ENCODE results near the gene BET1.

BET1 gene

DNA sequence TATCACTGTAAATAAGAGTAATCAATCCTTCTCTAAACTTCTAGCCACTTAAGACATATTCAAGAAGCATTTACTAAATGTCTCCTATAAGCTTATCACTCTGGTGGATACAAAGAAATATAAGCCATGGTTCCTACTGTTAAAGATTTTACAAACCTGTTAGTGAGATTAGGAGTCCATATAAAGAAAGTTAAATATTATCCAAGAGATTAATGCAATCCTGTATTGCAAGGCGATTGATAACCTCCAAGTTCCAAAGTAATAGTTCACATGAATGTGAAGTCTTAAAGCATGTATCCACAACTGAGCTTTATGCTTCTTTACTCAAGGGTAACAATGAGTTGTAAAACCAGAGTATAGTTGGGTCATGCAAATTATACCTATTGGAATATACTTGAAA is 12.6 kb upstream of the BET1 start:
- DNase-seq = no peak

DNA sequence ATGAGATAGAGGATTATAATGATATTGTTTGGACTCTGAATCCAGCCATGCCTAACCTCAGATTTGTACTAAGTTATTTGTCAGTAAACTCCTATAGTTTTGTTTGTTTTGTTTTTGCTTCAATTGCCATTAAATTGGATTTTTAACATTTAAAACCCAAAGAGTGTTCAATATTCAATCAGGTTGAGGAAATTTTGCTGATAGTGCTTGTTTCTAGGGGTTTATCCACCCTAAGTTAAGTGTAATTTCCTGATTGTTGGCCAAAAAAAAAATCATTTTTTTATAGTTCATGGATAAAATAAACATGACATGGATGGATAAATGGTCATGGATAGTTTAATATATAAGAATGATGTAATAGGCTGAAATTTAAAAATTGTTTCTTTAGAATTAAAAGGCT is 11.4 kb upstream of the BET1 start:
- no peak for DNase-seq

DNA sequence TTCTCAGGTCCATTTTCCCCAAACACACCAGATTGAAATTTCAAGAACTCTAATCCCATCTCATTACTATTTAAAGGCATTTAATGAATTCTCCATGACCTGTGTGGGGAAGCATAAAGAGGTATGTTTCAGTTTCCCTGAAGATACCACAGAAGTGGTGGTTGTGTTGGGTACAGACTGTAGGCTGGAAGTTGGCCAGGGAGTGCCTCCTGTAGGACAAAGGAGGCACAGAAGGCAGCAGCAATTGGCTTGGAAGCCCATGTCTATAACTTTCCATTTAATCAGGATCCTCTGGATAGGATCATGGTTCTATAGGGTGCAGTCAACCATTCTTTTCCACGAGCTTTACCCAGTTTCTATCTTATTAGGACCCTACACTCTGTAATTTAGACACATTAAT is 8.6 kb upstream of the BET1 start:
- DNase-seq = no peak

DNA sequence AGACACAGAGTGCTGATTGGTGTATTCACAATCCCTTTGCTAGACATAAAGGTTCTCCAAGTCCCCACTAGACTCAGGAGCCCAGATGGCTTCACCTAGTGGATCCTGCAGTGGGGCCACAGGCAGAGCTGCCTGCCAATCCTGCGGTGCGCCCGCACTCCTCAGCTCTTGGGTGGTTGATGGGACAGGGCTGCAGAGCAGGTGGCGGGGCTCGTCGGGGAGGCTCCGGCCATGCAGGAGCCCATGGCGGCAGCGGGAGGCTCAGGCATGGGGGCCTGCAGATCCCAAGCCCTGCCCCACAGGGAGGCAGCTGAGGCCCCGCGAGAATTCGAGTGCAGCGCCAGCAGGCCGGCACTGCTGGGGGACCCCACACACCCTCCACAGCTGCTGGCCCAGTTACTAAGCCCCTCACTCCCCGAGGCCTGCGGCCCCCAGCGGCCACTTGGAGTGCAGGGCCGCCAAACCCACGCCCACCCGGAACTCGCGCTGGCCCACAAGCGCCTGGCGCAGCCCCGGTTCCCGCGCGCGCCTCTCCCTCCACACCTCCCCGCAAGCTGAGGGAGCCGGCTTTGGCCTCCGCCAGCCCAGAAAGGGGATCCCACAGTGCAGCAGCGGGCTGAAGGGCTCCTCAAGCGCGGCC is 7.7 kb upstream of the BET1 start:
- no peak for DNase-seq

DNA sequence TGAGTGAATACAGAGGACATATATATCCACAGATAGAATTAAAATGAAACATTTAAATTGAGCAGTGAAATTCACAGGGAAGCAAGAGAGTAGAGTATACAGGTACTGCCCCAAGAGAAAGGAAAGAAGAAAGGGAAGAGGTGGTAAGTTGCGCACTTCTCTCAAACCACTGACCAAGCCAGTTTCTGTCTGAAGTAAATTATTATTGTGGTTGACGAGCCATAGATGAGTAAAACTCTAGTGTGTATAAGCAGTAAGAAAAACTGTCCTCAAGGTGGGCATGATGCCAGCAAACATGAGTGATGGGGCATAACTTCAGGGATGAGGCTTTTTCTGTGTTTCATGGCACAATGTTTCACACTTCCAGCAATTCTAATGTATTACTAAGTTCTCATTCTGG is 4.4 kb upstream of the BET1 start:
- DNase-seq = no peak

DNA sequence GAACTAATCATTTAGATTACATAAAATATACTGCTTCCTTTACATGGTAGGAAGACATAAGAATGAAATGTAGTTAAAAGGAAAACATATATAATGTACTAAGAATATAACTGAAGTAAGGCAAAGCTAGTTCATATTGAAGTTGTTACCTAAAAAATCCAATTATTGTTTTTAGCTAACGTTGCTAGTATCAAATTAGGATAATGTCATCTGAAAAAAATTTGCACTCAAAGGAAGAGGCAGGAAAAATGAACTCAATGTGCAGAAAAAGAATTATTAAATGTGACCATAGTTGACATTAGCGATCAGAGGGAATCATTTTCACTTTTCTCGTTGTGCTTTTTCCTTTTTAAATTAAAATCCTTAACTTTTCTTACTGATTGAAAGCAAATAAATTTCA is 1.6 kb upstream of the BET1 start:
- no peak for DNase-seq

DNA sequence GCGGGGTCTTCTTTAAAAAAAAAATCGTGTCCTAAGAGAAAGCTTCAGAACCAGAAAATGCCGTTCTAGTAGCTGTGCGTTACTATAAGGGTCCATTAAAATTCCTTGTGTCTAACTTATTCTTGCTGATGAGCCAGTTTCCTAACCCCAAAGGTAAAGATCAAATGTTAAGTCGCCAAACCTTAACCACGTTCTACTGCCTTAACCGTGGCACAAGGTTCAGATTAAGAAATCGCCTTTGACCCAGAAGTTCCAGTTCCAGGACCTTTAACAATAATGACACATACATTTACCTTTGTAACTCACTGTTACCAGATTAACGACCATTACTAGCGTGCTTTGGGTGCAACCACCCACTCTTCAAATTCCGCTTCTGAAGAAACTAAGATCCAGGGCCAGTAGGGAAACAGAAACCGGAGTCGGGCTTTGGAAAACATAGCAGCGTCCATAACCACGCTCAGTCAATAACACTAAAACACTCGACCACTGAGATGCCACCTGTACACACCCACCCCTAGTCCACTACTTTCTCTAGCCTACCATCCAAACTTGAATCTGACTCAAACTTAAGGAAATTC is 620 bp downstream of the BET1 start:
- no peak for DNase-seq

DNA sequence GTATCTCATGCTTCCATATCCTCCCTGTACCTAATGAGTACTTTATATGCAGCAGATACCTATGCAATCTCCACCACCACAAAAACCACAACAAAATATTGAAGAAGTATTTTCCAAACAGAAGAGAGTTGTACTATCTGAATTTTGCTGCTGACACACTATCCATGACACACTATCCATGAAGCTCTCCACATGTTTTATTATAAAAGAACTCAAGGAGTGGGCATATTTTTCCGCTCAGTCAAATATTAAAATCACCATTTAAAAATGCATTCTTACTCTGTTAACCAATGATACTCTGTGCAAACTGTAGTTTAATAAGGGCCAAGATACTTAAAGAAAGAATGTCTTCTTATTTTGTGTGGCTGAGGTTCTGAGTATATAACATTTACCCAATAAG is 2.8 kb downstream of the BET1 start:
- no peak for DNase-seq

DNA sequence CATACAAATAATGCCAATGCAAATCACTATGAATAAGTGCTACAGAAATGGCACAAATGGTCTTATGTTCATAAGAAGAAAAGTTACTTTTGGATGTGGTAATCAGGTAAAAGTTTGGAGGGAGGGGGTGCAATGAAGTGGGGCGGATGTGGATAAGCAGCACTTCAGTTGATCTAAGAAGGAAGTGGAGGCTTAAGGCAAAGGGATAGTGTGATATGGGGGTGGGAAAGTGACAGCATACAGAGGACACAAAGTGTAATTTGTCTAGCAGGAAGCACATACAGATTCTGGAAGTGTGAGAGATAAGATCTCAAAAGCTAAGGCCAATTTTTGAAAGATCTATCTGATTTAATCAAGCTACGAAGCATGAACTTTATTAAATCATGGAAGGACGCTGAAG is 6.3 kb downstream of the BET1 start:
- DNase-seq = no peak

DNA sequence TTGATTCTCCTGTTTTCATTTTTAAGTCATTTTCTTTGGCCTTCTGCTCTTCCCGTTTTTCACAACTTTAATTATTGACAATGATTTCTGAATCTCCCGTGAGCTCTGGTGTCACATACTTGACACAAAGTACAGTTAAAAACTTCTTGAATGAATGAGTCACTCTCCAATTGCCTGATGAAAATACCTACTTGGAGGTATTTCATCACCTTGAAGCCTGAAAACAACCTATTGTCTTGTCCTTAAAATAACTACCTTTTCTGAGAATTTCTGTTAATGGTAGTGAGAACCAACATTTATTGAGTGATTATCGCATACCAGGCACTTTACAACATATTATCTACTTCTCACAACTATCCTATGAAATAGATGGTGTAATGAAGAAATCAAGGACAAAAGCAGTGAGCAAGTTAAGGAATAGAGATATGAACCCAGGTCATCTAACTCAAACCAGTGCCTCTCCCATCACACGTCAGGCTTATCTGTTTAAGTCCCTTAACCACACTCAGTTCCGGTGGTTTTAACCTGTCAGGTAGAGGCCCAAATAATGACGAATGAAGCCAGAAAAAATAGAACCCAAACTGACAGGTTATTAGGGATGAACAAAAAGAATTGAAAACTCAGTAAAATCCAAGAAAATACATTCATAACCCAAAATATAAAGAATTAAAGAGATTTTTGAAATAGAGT is 11.6 kb downstream of the BET1 start:
- DNase-seq = no peak

DNA sequence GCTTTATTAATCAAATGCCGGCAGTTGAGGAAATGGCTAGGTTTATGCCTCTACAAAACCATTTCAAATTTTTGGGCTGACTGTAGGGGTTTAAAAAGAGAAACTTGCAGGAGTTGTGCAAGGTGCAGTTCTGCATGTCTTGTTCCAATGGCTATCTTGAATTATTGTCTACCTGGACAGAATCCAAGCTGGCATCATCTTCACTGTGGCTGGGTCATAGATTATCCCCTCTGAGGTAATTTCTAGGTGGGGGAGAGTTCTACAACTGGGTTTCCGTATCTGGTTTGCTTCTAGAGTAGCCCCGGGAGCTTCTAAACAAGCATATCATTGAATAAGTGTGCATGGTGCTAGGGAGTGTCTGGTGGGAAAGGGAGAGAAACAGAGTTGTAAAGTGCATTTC is 16.9 kb downstream of the BET1 start:
- DNase-seq = no peak

DNA sequence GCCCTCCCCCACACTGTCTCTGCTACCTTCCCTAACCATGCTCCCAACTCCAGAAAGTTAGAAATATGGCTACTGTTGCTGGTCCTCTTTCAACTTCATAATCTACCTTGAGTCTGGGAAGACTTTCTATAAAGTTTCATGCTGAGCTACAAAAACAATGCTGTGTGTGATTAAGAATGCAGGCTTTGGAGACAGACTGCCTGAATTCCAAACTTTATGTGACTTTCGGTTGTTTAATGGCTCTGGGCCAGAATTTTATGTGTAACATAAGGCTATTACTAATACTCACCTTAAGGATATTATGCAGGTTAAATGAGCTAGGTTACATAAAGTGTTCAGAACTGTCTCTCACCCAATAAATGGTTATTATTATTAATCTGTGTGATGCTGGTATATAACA is 19.1 kb downstream of the BET1 start:
- DNase-seq = no peak

DNA sequence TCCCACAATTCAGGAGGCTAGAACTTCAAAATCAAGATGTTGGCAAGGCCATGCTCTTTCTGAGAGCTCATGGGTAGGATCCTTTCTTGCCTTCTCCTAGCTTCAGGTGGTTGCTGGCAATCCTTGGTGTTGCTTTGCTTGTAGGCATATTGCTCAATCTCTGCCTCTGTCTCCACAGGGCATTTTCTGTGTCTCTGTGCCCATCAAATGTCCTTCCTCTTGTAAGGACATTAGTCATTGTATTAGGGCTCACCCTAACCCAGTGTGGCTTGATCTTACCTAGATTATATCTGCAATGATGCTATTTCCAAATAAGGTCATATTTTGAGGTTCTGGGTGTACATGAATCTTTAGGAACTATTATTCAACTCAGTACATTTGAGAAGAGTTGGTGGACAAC is 20.1 kb downstream of the BET1 start:
- no peak for DNase-seq

DNA sequence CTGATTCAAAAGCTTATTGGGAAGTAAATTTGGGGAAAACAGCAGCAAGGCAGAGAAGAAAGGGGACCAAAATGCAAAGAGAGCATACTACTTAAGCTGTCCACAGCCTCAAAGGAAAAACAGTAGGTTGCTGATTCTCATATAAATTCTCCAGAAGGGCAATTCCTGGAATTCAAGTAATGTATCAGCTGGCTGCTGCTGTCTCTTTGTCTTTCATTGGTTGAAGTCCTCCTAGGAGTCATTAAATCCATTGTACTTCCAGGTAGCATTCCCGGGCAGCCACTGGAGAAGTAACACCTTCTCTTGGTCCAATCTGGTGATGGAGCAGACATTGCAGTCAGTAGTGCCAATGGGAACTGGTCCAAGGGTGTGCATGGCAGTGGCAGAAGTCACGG is 22.7 kb downstream of the BET1 start:
- DNase-seq = no peak

DNA sequence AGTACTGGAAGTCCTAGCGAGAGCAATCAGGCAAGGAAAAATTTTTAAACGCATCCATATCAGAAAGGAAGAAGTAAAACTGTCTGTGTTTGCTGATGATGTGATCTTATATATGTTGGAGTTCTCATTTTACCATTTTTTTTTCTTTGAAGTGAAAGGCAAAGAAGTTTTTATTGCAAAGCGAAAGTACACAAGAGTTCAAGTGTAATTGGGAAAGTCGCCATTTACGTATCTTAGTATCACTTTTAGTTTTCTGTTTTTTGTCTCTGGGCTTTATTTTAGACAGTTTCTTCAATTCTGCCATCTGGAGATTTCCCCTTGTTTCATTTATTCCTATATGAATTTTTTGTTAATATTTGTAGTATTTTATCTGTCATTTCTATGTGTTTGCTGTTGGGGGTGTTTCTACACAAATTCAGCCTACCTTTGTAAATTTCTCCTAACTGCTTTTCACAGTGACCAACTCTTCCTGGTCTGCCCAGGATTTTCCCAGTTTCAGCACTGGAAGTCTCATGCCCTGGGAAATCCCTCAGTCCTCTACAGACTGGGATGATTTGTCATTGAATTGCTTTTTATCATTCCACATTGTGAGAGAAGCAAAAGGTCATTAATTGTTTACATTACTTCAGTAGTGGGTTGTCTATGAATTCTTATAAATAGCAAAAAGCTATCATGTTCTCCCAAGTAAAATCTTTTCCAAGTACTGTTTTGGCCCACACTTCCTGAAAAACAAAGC is 23.2 kb downstream of the BET1 start:
- DNase-seq = no peak

DNA sequence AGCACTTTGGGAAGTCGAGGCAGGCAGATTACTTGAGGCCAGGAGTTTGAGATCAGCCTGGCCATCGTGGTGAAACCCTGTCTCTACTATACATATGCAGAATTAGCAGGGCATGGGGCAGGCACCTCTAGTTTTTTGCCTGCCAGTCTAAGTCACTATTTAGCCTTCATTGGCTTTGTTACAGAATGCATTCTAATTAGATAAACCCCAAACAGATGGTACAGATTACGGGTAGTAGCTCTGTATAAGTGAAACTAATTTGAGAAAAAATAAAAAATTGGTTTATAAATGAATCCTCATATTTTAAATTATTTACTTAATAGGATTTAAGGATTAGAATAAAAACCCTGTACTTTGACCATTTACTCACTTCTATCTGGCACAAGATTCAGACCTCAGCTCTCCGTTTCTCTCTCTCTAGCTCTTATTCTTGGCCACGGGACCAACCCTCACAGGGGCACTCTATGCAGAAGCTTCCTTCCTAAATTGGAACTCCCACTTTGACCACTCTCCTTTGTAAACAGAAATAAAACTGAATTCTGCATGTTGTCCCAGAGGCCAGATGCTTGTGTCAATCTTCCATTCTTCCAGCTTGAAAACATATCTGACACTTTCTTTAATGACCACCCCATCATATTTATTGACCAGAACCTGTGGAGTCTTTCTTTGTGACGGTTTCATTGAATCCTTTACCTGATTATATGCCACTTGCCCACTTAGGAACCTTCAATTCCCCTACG is 26.8 kb downstream of the BET1 start:
- no peak for DNase-seq

DNA sequence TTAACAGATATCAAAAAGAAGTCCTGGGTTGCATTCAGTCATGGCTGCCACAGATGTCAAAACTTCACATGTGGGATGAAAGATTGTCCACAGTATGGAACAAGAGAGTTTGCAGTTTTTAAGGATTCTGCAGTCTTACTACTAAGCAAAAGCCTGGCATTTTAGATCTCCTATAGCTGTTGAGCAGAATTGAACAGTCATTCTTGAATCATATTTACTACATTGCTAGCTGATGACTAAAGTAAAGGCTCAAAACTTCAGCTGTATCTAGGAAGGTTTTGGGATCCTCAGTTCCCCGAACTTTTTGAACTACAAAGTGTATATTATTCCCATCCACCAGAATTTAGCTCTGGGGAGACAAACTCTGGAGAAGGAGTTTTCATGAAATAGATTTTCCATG is 31.0 kb downstream of the BET1 start:
- no peak for DNase-seq

DNA sequence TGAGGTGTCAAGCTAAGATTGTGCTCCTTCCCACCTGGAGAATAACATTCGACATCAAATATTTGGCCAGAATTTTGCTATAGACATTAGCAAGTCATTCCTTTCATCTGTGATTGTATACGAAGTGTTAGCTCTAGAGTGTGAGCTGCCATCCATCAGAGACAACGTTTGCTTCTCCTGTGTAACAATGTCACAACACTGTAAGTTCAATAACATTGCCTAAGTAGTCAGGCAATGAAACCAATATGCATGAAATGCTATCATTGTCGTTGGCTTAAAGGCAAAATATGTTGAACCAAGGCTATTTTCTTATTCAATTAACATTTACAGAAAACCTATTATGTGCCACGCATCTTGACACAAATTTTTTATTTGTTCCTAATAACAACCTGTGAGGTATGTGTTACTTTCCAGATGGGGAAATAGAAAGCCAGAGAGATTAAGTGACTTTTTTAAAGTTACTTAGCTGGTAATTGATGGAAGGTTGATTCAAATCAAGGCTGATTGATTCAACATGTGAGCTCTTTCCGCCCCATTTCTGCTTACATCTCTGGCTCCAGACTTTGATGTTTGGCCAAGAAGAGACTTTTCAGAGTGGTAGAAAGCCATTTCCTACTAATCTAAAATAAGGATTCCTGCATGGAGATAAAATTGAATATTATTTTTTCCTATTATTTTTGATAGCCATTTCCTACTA is 32.0 kb downstream of the BET1 start:
- no peak for DNase-seq

DNA sequence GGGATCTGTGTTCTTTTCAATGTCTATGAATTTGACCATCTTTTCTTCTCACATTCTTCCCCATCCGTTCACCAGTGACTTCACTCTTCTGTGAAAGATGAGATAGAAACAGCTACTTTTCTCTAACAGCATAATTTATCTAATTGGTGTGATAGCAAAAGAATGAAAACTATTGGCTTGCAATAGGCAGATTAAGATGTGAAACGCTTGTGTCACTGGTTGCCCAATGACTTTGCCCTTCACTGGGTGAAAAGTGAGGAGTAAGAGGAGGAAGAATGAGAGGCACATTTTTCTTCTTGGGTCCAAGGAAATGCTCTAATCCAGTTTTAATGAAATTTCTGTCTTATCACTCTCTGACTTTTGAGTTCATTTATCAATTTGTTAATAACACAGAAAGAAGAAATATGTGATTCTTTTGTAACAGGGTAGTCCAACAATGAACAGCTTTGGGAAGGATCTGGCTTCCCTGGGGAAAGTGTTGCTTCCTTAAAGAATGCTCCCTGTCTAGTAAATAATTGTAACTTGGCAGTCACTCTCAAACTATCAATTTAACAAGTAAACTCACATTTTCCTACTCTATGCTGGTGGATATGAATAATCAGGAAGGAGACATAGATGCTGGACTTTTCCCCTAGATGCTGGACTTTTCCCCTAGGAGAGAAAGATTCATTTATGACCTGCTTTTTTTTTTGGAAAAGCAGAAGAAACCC is 35.1 kb downstream of the BET1 start:
- no peak for DNase-seq

DNA sequence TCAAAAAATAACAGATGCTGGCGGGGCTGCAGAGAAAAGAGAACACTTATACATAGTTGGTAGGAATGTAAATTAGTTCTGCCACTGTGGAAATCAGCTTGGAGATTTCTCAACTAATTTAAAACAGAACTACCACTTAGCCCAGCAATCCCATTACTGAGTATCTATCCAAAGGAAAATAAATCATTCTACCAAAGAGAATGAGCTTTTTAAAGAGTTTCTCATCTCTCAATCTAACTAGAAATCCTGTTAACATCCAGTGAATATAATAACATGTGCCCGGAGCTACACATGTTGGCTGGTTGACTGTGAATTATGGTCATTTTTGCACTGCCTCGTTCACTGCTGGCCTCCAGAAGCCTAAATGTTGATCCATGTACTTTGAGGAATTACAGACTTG is 39.3 kb downstream of the BET1 start:
- no peak for DNase-seq

DNA sequence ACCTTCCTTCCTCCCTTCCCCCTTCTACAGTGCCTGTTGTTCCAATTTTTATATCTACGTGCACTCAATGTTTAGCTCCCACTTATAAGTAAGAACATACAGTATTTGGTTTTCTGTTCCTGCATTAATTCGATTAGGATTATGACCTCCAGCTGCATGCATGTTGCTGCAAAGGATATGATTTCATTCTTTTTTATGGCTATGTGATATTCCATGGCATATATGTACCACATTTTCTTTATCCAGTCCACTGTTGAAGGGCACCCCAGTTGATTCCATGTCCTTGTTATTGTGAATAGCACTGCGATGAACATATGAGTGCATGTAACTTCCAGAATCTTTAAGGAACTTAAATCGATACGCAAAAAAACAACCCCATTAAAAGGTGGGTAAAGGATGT is 39.9 kb downstream of the BET1 start:
- DNase-seq = no peak

DNA sequence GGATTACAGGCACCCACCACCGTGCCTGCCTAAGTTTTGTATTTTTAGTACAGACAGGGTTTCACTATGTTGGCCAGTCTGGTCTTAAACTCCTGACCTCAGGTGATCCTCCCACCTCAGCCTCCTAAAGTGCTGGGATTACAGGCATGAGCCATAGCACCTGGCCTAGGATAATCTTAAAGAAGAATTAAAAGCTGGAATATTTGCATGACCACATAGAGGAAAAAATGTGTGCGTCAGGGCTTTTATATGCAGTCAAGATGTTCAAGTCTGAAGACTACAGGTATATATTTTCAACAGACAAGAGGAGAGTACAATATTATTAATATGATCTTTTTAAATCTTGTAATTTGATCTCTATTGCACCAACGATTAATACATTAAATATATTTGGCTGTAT is 43.2 kb downstream of the BET1 start:
- DNase-seq = no peak
